GM12878 (cell line): ENCODE results near the gene SLC11A2. TPM values are rescaled to one million over a fixed set of nuclear protein-coding genes. Genes with fewer than 3 reads are reported as not detected.

Source experiments
- EGR1 ChIP-seq, 2 experiments: IDR thresholded peaks; 1 replicate in 1 of 2; 2 replicates in 1 of 2; pipeline ENCODE4 v1.6.1; 2011 to 2012; ENCODE audit warnings: low read depth in 2 of 2, low read length in 2 of 2, borderline replicate concordance in 1 of 2, mild to moderate bottlenecking in 1 of 2, moderate library complexity in 1 of 2
- RAD51 ChIP-seq: fragments of 450-650 bp; IDR thresholded peaks from 2 replicates; pipeline ENCODE4 v1.6.1; 2016; ENCODE audit warnings: moderate library complexity, mild to moderate bottlenecking, inconsistent platforms
- TCF7 ChIP-seq: IDR thresholded peaks from 2 replicates; pipeline ENCODE4 v1.6.1; 2014; ENCODE audit warnings: antibody characterized with exemption, borderline replicate concordance
- polyA plus RNA-seq, 11 experiments: library from polyadenylated mRNA; depleted of rRNA in 4 of 11; unstranded in 6 of 11; stranded (reverse) in 5 of 11; fragments of >200 nt; fragmentation: Nextera tagmentation in 4 of 11; fragmentation: Illumina TruSeq in 1 of 11; extraction: Ambion mirVana in 4 of 11; extraction: Trizol in 1 of 11; gene quantifications; 1 replicate in 1 of 11; 2 replicates in 10 of 11; pipeline versions ENCODE4 v1.2.1 to v1.2.3, GENCODE V29; 2011 to 2016; ENCODE audit warnings: inconsistent platforms in 2 of 11, missing spikeins in 2 of 11, low read depth in 1 of 11
- total RNA-seq, 4 experiments: library from RNA; depleted of rRNA in 3 of 4; stranded (reverse); fragments of >200 nt in 3 of 4; fragmentation: Illumina TruSeq in 1 of 4; extraction: Trizol in 1 of 4; gene quantifications; 2 replicates each; pipeline versions ENCODE4 v1.2.1 to v1.2.3, GENCODE V29; 2013 to 2021
- TF ChIP-seq, protein P1 (sequence below): fragments of 450-650 bp; IDR thresholded peaks from 2 replicates; pipeline ENCODE4 v1.6.1; 2016; ENCODE audit warnings: mild to moderate bottlenecking, moderate library complexity, borderline replicate concordance
- TF ChIP-seq, protein P2 (sequence below): fragments of 450-650 bp; formaldehyde crosslinking; IDR thresholded peaks from 2 replicates; pipeline ENCODE4 v1.4.0; 2022; ENCODE audit warnings: mild to moderate bottlenecking, moderate library complexity

Gene SLC11A2
- total and polyA plus RNA-seq, 10 of the 15 experiments (the other 5 are each of a cell fraction or from before 2014, with no cell fraction given): 6.2 to 29.4 (median 15.6) TPM

GRCh38 chr12:50988871-50989270 lies 37.3 kb downstream of the SLC11A2 start (continued):
- TF ChIP-seq, protein P1, sequence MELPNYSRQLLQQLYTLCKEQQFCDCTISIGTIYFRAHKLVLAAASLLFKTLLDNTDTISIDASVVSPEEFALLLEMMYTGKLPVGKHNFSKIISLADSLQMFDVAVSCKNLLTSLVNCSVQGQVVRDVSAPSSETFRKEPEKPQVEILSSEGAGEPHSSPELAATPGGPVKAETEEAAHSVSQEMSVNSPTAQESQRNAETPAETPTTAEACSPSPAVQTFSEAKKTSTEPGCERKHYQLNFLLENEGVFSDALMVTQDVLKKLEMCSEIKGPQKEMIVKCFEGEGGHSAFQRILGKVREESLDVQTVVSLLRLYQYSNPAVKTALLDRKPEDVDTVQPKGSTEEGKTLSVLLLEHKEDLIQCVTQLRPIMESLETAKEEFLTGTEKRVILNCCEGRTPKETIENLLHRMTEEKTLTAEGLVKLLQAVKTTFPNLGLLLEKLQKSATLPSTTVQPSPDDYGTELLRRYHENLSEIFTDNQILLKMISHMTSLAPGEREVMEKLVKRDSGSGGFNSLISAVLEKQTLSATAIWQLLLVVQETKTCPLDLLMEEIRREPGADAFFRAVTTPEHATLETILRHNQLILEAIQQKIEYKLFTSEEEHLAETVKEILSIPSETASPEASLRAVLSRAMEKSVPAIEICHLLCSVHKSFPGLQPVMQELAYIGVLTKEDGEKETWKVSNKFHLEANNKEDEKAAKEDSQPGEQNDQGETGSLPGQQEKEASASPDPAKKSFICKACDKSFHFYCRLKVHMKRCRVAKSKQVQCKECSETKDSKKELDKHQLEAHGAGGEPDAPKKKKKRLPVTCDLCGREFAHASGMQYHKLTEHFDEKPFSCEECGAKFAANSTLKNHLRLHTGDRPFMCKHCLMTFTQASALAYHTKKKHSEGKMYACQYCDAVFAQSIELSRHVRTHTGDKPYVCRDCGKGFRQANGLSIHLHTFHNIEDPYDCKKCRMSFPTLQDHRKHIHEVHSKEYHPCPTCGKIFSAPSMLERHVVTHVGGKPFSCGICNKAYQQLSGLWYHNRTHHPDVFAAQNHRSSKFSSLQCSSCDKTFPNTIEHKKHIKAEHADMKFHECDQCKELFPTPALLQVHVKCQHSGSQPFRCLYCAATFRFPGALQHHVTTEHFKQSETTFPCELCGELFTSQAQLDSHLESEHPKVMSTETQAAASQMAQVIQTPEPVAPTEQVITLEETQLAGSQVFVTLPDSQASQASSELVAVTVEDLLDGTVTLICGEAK: no peak
- TF ChIP-seq, protein P2, sequence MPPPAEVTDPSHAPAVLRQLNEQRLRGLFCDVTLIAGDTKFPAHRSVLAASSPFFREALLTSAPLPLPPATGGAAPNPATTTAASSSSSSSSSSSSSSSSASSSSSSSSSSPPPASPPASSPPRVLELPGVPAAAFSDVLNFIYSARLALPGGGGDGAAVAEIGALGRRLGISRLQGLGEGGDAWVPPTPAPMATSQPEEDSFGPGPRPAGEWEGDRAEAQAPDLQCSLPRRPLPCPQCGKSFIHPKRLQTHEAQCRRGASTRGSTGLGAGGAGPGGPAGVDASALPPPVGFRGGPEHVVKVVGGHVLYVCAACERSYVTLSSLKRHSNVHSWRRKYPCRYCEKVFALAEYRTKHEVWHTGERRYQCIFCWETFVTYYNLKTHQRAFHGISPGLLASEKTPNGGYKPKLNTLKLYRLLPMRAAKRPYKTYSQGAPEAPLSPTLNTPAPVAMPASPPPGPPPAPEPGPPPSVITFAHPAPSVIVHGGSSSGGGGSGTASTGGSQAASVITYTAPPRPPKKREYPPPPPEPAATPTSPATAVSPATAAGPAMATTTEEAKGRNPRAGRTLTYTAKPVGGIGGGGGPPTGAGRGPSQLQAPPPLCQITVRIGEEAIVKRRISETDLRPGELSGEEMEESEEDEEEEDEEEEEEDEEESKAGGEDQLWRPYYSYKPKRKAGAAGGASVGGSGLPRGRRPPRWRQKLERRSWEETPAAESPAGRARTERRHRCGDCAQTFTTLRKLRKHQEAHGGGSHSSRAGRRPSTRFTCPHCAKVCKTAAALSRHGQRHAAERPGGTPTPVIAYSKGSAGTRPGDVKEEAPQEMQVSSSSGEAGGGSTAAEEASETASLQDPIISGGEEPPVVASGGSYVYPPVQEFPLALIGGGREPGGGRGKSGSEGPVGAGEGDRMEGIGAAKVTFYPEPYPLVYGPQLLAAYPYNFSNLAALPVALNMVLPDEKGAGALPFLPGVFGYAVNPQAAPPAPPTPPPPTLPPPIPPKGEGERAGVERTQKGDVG: no peak
- TF ChIP-seq RAD51 (no peak), EGR1 (IDR thresholded peaks at IDR 0.05; ENCODE audit: borderline replicate concordance in 1 of 2, low read depth in 2 of 2, low read length in 2 of 2) (no peak), TCF7 (no peak)
